HEK293T (cell line): ENCODE measurements around the gene DDN.

Experiments used
- CTCF ChIA-PET: fragments of 350-600 bp; formaldehyde crosslinking; extraction: SDS; loops from one replicate; lab custom pipeline; 2021; ENCODE audit warnings: antibody characterized with exemption, inconsistent platforms; lab: Yijun Ruan, JAX
- POLR2A ChIA-PET: fragments of 350-600 bp; formaldehyde crosslinking; extraction: SDS; loops from one replicate; lab custom pipeline; 2020; ENCODE audit warnings: antibody characterized with exemption, inconsistent platforms; lab: Yijun Ruan, JAX
- DNase-seq: peaks from one replicate; pipeline ENCODE4 v3.0.0; 2012; ENCODE audit warnings: mixed read lengths; ENCODE audit errors: extremely low spot score
- ARNT ChIP-seq: fragments of 450-650 bp; IDR thresholded peaks from 2 replicates; pipeline ENCODE4 v1.6.1; 2017; ENCODE audit warnings: mild to moderate bottlenecking
- BHLHE40 ChIP-seq: fragments of 450-650 bp; IDR thresholded peaks from 2 replicates; pipeline ENCODE4 v1.6.1; 2016; ENCODE audit warnings: mild to moderate bottlenecking, moderate library complexity, borderline replicate concordance
- CTBP1 ChIP-seq: fragments of 450-650 bp; IDR thresholded peaks from 2 replicates; pipeline ENCODE4 v1.6.1; 2016; ENCODE audit warnings: borderline replicate concordance
- ELF4 ChIP-seq: fragments of 450-650 bp; IDR thresholded peaks from 2 replicates; pipeline ENCODE4 v1.6.1; 2017; ENCODE audit warnings: antibody characterized with exemption
- FOXA1 ChIP-seq: fragments of 450-650 bp; IDR thresholded peaks from 2 replicates; pipeline ENCODE4 v1.6.1; 2016; ENCODE audit warnings: mild to moderate bottlenecking
- FOXK2 ChIP-seq: fragments of 450-650 bp; IDR thresholded peaks from 2 replicates; pipeline ENCODE4 v1.6.1; 2016; ENCODE audit warnings: mild to moderate bottlenecking
- FOXM1 ChIP-seq: fragments of 450-650 bp; IDR thresholded peaks from 2 replicates; pipeline ENCODE4 v1.6.1; 2017; ENCODE audit warnings: mild to moderate bottlenecking, borderline replicate concordance
- HDGF ChIP-seq: fragments of 450-650 bp; IDR thresholded peaks from 2 replicates; pipeline ENCODE4 v1.6.1; 2017; ENCODE audit warnings: antibody characterized with exemption, borderline replicate concordance
- L3MBTL2 ChIP-seq: fragments of 450-650 bp; conservative IDR thresholded peaks from 2 replicates; pipeline ENCODE4 v1.6.1; 2016; ENCODE audit warnings: mild to moderate bottlenecking
- LEF1 ChIP-seq: fragments of 450-650 bp; IDR thresholded peaks from 2 replicates; pipeline ENCODE4 v1.6.1; 2017; ENCODE audit warnings: mild to moderate bottlenecking, borderline replicate concordance
- NFRKB ChIP-seq: fragments of 450-650 bp; IDR thresholded peaks from 2 replicates; pipeline ENCODE4 v1.6.1; 2016; ENCODE audit warnings: mild to moderate bottlenecking, moderate library complexity
- SP1 ChIP-seq: fragments of 450-650 bp; IDR thresholded peaks from 2 replicates; pipeline ENCODE4 v1.6.1; 2017
- SUZ12 ChIP-seq: fragments of 450-650 bp; IDR thresholded peaks from 2 replicates; pipeline ENCODE4 v1.6.1; 2016; ENCODE audit warnings: mild to moderate bottlenecking
- TARDBP ChIP-seq: fragments of 450-650 bp; IDR thresholded peaks from 2 replicates; pipeline ENCODE4 v1.6.1; 2016
- ZNF384 ChIP-seq: fragments of 450-650 bp; IDR thresholded peaks from 2 replicates; pipeline ENCODE4 v1.6.1; 2016
- TF ChIP-seq, protein P1 (sequence below): fragments of 450-650 bp; IDR thresholded peaks from 2 replicates; pipeline ENCODE4 v1.6.1; 2016

Gene DDN

DNA sequence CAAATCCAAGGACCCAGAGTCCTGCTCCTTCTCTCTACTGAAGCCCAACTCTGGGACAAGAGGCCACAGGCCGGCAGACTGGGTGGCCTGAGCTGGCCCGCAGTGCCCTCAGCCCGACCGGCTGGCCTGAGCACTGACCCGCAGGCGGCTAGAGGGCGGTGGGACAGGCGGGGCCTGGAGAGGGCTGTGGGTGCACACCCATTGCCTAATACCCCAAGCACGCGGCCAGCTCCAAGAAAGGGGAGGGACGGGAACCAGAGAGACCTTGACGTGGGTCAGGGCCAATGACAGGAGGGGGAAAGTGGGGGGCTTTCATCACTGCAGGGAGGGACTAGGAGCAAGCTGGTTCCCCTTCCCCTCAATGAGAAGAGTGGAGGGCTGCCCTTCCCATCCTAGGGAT, 25.6 kb downstream of the DDN start:
- DNase-seq: no peak
- ChIA-PET POLR2A (no interaction called here), CTCF (interaction anchor here (0.7 to 1.9 kb wide), 2 partner anchors 14 to 16 kb away, joined by 3 to 8 read pairs; partner anchors contain the start of gene ARF3)
- TF ChIP-seq FOXM1: no peak

DNA sequence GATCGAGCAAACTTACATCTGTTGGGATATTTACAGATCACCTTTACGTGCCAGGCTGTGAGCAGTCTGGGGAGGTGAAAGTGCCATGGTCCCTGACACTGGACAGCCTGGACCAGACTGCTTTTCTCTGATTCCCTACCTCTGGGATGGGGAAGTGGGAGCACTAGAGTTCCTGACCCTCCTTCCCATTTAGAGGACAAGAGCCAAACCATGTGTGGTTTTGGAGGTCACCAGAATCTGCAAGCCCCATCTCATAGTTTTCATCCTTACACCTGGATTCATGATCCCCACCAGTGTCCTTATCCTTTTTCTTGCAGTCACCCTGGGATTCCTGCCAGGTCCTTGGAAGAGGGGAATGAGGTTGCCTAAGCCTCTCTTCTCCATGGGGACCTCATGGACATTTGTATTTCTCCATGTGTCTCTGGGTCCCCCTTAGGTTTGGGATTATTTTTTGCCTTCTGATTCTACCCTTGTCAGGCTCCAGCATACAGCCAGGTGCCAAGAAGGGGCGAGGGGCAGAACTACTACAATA, 26.2 kb downstream of the DDN start:
- no peak for DNase-seq
- TF ChIP-seq LEF1 (no peak), FOXK2 (no peak), ELF4 (no peak), CTBP1 (no peak), FOXA1 (no peak)
- ChIA-PET POLR2A (no interaction called here), CTCF (interaction anchor here (1.0 to 5.7 kb wide), 3 partner anchors 15 to 120 kb away, joined by 3 to 26 read pairs (median 8); no protein-coding TSS in a partner anchor)

DNA sequence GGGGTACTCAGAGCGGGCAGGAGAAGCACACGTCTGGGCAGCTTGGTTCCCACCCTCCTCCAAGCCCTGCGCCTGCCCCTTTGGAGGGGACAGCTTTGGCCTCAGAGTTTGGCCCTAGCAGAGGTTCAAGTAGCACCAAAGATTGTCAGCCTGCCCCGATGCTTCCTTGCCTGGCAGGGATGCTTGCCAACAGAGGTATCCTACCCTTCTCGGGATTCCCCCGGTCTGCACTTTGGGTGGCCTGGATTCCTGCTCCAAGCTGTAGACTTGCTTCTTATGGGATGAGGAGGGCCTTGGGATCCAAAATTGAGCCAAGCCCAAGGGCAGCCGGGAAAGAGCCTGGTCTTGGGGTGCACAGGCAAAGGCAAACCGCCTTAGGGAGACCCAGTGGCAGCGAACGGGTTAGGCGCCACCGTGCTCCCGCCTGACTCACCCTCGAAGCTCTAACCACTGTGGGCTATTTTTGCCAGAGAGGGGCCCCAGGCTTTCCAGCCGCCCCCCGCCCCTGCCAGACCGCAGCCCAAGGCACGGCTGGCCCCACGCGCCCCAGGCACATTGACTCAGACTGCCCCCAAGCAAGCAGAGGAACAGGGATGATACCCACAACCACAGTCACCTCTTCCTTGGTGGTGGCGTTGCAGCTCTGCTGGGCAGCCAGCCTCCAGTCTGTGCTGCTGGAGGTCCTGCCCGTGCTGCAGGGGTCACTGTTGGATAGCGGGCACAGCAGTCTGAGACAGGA, 26.8 kb downstream of the DDN start:
- no peak for DNase-seq
- ChIA-PET CTCF (interaction anchor here (1.0 to 5.7 kb wide), 2 partner anchors 16 to 119 kb away, joined by 3 to 26 read pairs; no protein-coding TSS in a partner anchor), POLR2A (interaction anchor here (2.1 kb wide), 1 partner anchor 15 kb away, joined by 17 read pairs; the partner anchor contains the start of gene ARF3)
- TF ChIP-seq FOXK2 (no peak), ZNF384 (no peak), FOXM1 (no peak), LEF1 (no peak), SUZ12 (no peak), L3MBTL2 (no peak), HDGF (no peak), TARDBP (no peak)

DNA sequence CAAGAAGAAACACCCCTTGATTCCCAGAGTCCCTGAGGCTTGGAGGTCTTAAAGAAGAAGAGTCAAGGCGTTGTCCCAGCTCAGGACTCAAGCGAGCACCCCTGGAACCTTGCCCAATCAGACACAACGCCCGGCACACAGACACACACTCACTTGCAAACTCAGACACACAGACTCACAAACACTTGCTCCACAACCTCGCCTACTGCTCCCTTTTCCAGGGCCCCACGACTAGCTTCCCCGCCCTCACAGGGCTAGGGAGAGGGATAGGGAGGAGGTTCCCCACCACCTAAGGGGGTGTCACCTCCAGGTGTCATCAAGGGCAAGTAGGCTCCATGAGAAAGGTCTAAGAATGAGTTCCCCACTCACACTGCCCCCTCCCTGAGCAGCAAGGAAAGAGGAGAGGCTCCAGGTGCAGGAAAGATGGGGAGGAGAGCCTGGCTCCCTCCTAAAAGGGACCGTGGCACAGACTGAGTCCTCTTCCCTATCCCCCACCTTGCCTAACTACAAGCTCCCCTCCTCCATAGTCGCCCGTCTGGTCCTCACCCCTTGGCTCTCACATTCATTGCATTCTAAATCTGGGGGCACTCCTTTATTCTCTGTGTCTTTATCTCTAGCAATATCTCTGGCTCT, 28.4 kb downstream of the DDN start:
- CTCF ChIA-PET: interaction anchor here (5.7 kb wide), 1 partner anchor 17 kb away, joined by 26 read pairs; no protein-coding TSS in a partner anchor
- POLR2A ChIA-PET: interaction anchor here (0.7 to 2.1 kb wide), 4 partner anchors 13 to 36 kb away, joined by 3 to 17 read pairs (median 3); partner anchors contain the start of gene ARF3
- no peak for DNase-seq
- TF ChIP-seq HDGF (no peak), ARNT (no peak), FOXA1 (no peak), SP1 (no peak), NFRKB (no peak), BHLHE40 (no peak), LEF1 (no peak), FOXK2 (no peak), L3MBTL2 (no peak), FOXM1 (no peak), TARDBP (no peak), ELF4 (no peak)
- TF ChIP-seq, protein P1, sequence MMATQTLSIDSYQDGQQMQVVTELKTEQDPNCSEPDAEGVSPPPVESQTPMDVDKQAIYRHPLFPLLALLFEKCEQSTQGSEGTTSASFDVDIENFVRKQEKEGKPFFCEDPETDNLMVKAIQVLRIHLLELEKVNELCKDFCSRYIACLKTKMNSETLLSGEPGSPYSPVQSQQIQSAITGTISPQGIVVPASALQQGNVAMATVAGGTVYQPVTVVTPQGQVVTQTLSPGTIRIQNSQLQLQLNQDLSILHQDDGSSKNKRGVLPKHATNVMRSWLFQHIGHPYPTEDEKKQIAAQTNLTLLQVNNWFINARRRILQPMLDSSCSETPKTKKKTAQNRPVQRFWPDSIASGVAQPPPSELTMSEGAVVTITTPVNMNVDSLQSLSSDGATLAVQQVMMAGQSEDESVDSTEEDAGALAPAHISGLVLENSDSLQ: no peak

DNA sequence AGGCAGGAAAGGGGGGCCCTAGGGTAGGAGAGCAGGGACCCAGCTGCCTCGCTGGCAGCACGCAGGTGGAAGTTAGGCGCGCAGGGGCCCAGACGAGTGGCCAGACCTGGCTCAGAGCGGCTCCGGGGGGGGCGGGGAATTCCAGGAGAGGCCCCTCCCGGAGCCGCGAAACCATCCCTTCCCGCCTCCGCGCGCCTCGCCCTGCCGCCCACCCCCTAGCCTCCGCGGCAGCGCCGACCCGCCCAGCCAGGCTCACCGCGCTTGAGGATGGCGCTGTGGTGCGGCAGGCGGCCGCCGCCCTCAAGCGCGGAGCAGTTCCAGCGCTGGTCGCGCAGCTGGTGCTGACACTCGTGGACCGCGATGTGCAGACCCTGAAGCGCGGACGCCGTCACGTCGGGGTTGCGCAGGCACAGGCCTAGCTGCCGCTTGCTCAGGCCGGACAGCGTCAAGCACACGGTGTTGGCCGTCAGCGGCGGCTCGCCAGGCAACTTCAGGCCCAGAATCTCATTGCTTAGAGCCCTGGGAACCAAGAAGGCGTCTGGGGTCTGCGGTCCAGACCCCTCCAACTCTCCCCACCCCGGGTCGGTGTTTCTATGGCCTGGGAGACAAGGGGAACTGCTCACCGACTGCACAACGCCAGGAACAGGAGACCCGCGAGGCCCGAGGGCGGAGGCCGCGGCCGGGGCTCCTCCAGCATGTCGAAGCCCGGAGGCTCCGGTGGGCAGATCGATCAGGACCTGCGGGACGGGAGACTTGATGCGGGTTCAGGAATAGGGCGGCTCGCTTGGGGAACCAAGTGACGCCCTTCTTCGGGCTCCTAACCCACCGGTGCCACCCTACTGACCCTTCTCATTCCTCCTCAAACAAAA, 29.1 kb downstream of the DDN start:
- no peak for DNase-seq
- ChIA-PET CTCF (interaction anchor here (2.2 to 5.7 kb wide), 2 partner anchors 8 to 18 kb away, joined by 7 to 26 read pairs; partner anchors contain the start of gene WNT1), POLR2A (interaction anchor here (2.0 kb wide), 1 partner anchor 12 kb away, joined by 9 read pairs; the partner anchor contains the start of gene ARF3)
- TF ChIP-seq FOXK2: no peak
- TF ChIP-seq CTBP1: no peak
- no peak for TF ChIP-seq L3MBTL2
- TF ChIP-seq LEF1: no peak
- no peak for TF ChIP-seq TARDBP
- TF ChIP-seq ELF4: no peak
- TF ChIP-seq SUZ12: no peak

DNA sequence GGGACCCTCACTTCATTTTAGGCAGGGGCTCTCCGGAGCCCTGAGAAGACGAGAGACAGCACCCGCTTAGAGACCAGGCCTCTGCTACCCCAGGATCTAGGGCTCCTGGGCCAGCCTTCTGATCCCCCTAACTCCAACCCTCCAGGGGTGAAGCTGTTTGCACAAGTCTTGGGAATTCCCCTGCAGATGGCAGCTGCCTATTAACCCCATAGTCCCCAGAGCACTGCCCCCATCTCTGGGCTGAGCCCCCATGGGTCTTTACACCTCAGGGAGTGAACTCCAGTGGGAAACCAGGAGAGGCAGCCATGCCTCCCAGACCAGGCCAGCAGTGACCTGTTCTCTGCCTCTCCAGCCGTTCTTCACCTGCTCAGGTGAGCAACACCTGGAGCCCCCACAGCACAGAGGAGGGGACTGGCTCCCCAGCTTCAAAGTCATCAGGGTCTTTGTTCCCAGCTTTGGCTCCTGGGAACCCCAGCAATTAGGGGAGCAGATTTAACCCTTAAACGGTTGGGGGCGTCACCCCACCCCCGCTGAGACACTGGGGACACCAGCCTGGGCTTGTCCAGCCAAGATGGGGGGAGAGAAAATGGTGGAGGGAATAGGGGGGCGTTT, 29.9 kb downstream of the DDN start:
- CTCF ChIA-PET: interaction anchor here (2.2 to 5.7 kb wide), 3 partner anchors 8 to 33 kb away, joined by 7 to 26 read pairs (median 10); partner anchors contain the start of gene WNT1
- no peak for DNase-seq
- TF ChIP-seq FOXK2 (no peak), CTBP1 (no peak), ZNF384 (no peak), FOXM1 (no peak), SP1 (no peak)
- TF ChIP-seq, protein P1: no peak
- POLR2A ChIA-PET: interaction anchor here (2.0 kb wide), 1 partner anchor 12 kb away, joined by 9 read pairs; the partner anchor contains the start of gene ARF3
